ENCODE measurements around the gene DNAJC2.

Gene DNAJC2

GRCh38 chr7:103373866-103374643 lies 29.5 kb upstream of the DNAJC2 start:
- no peaks in the 10 kb centered on the region; the same call in none of the 2 replicates for H3K27me3 ChIP-seq
- no peaks in the 10 kb centered on the region for H3K9me3 ChIP-seq
- TF ChIP-seq CTCF (IDR thresholded peaks at IDR 0.05; ENCODE audit: low read depth, low read length): no peak
- no peaks in the 10 kb centered on the region for H3K4me1 ChIP-seq
- H3K4me3 ChIP-seq (ENCODE audit: low read depth, low read length): no peak overlapping the region
- peaks cover 7% of the 10 kb centered on the region for H3K36me3 ChIP-seq
- no peak for DNase-seq

- Histone ChIP-seq H3K9me3 (no peaks in the 10 kb centered on the region), H3K36me3 (peaks cover 49% of the 10 kb centered on the region), H3K27me3 (no peaks in the 10 kb centered on the region), H3K4me3 (ENCODE audit: low read depth, low read length) (no peak overlapping the region), H3K4me1 (no peaks in the 10 kb centered on the region)
- no peak for DNase-seq
- TF ChIP-seq CTCF (IDR thresholded peaks at IDR 0.05; ENCODE audit: low read depth, low read length): no peak
Measured at GRCh38 chr7:103369432-103369831, 24.9 kb upstream of the DNAJC2 start.

- no peaks in the 10 kb centered on the region for H3K27me3 ChIP-seq
- TF ChIP-seq CTCF (IDR thresholded peaks at IDR 0.05; ENCODE audit: low read depth, low read length): no peak
- H3K9me3 ChIP-seq: no peaks in the 10 kb centered on the region
- no peak overlapping the region for H3K4me3 ChIP-seq (ENCODE audit: low read depth, low read length)
- H3K4me1 ChIP-seq: no peaks in the 10 kb centered on the region
- H3K36me3 ChIP-seq: peaks cover 21% of the 10 kb centered on the region
- no peak for DNase-seq
Measured at GRCh38 chr7:103349805-103350204, 5.2 kb upstream of the DNAJC2 start.

GRCh38 chr7:103348959-103349358 lies 4.4 kb upstream of the DNAJC2 start:
- TF ChIP-seq CTCF (IDR thresholded peaks at IDR 0.05; ENCODE audit: low read depth, low read length): no peak
- Histone ChIP-seq H3K4me1 (no peaks in the 10 kb centered on the region), H3K27me3 (no peaks in the 10 kb centered on the region), H3K9me3 (no peaks in the 10 kb centered on the region), H3K4me3 (ENCODE audit: low read depth, low read length) (peak overlapping the region; percentile 97), H3K36me3 (peaks cover 19% of the 10 kb centered on the region)
- DNase-seq: no peak

GRCh38 chr7:103348452-103348851 lies 3.9 kb upstream of the DNAJC2 start:
- H3K4me1 ChIP-seq: no peaks in the 10 kb centered on the region
- DNase-seq: no peak

More at GRCh38 chr7:103348452-103348851, 3.9 kb upstream of the DNAJC2 start:
- Histone ChIP-seq H3K4me3 (ENCODE audit: low read depth, low read length) (peak overlapping the region; percentile 97), H3K9me3 (no peaks in the 10 kb centered on the region), H3K27me3 (no peaks in the 10 kb centered on the region), H3K36me3 (peaks cover 18% of the 10 kb centered on the region)
- no peak for TF ChIP-seq CTCF (IDR thresholded peaks at IDR 0.05; ENCODE audit: low read depth, low read length)
